ENCODE data around the gene HINT1. TPM values are rescaled to one million over a fixed set of nuclear protein-coding genes. Genes with fewer than 3 reads are reported as not detected.

Gene HINT1
- total RNA-seq, 1 experiment from 2014 or later: 197 TPM

- no peak for TF ChIP-seq CTCF (IDR thresholded peaks at IDR 0.05)
- no peak for TF ChIP-seq E2F4 (CRISPR knock-in tag; IDR thresholded peaks at IDR 0.05; ENCODE audit: borderline replicate concordance, low read depth)
- no peak for TF ChIP-seq ZNF121 (CRISPR knock-in tag; IDR thresholded peaks at IDR 0.05)
- TF ChIP-seq MXD4 (CRISPR knock-in tag; IDR thresholded peaks at IDR 0.05; ENCODE audit: borderline replicate concordance): no peak
- TF ChIP-seq ZNF263 (CRISPR knock-in tag; IDR thresholded peaks at IDR 0.05; ENCODE audit: low read depth): no peak
- TF ChIP-seq ELF4 (CRISPR knock-in tag; IDR thresholded peaks at IDR 0.05; ENCODE audit: low read depth): no peak
- no peak for TF ChIP-seq MYBL2 (CRISPR knock-in tag; IDR thresholded peaks at IDR 0.05)
- TF ChIP-seq SMAD4 (CRISPR knock-in tag; IDR thresholded peaks at IDR 0.05): no peak
- no peak for TF ChIP-seq RELA (CRISPR knock-in tag; IDR thresholded peaks at IDR 0.05; ENCODE audit: borderline replicate concordance)
- no peak for TF ChIP-seq ZNF219 (CRISPR knock-in tag; IDR thresholded peaks at IDR 0.05; ENCODE audit: borderline replicate concordance)
- TF ChIP-seq NFYB (CRISPR knock-in tag; conservative IDR thresholded peaks at IDR 0.05; ENCODE audit: low read depth): no peak
- TF ChIP-seq, protein P1, sequence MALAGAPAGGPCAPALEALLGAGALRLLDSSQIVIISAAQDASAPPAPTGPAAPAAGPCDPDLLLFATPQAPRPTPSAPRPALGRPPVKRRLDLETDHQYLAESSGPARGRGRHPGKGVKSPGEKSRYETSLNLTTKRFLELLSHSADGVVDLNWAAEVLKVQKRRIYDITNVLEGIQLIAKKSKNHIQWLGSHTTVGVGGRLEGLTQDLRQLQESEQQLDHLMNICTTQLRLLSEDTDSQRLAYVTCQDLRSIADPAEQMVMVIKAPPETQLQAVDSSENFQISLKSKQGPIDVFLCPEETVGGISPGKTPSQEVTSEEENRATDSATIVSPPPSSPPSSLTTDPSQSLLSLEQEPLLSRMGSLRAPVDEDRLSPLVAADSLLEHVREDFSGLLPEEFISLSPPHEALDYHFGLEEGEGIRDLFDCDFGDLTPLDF (CRISPR knock-in tag; IDR thresholded peaks at IDR 0.05): no peak
- no peak for TF ChIP-seq ZMAT4 (CRISPR knock-in tag; IDR thresholded peaks at IDR 0.05)
- no peak for TF ChIP-seq FOXK1 (CRISPR knock-in tag; IDR thresholded peaks at IDR 0.05)
- TF ChIP-seq ETV6 (CRISPR knock-in tag; IDR thresholded peaks at IDR 0.05): no peak
- ChIA-PET POLR2A (interaction anchor here (0.6 kb wide), 1 partner anchor 79 kb away, joined by 6 read pairs; no protein-coding TSS in a partner anchor), CTCF (interaction anchor here (1.1 kb wide), 1 partner anchor 96 kb away, joined by 3 read pairs; no protein-coding TSS in a partner anchor)
- H3K4me1 Mint-ChIP-seq: peaks cover 26% of the 10 kb centered on the region
- no peaks in the 10 kb centered on the region; the same call in 1 of the 2 replicates for H3K36me3 Mint-ChIP-seq
- H3K27me3 Mint-ChIP-seq (ENCODE audit: low read depth): no peaks in the 10 kb centered on the region
- ATAC-seq (no peak), DNase-seq (ENCODE audit: low spot score) (no peak)
- no peak overlapping the region for H3K27ac Mint-ChIP-seq
- peaks cover 3% of the 10 kb centered on the region; the same call in 1 of the 2 replicates for H3K9me3 Mint-ChIP-seq
- no peak overlapping the region for H3K4me3 Mint-ChIP-seq
Observed at GRCh38 chr5:131167615-131168014, 2.6 kb upstream of the HINT1 start.

DNA sequence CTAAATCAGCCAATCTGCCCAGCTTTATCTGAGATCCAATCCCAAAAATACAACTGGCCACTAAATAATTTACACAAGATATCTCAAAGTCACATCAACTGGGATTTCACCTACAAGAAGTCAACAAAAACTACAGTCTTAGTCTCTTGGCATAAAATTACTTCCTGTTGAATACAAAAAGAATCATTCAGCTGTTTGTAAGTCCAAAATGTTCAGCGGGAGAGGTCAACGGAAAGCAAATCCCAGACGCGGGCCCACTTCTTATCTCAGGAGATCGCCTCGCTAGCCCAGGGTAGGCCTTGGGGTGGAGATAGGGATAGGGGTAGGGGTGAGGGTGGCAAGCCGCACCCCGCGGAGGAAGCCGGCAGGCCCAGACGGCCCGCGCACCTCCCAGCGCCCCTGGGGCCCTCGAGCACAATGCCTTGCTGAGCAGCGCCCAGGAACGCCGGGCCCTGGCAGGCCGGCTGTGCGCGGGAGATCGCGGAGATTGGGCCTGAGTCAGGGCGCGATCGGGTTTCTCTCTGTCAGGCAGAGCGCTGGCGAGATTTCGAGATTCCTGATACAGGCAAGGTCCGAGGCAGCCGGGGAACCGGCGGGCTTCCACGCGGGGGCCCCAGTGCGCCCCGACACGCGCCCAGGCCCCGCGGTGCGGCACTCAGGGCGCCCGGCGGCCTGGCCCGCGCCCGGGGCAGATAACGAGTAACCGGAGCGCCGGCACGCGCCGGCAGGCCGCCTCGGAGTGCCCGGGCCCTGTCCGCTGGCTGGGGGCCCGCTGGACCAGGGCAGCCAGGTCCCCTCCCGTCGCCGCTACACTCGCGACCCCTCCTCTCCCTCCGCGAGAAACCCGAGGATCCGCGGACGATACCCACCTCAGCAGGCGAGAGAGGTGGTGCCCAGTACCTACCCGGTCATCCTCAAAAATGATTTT, 601 bp downstream of the HINT1 start:
- Mint-ChIP-seq H3K27me3 (ENCODE audit: low read depth) (no peaks in the 10 kb centered on the region), H3K36me3 (peaks cover 30% of the 10 kb centered on the region), H3K27ac (peak overlapping the region; percentile 95), H3K4me3 (peak overlapping the region; percentile 94), H3K9me3 (peaks cover 3% of the 10 kb centered on the region; the same call in 1 of the 2 replicates), H3K4me1 (peaks cover 28% of the 10 kb centered on the region)
- ChIA-PET CTCF (interaction anchor here (1.0 kb wide), 2 partner anchors 218 to 259 kb away, joined by 3 to 7 read pairs; no protein-coding TSS in a partner anchor), POLR2A (interaction anchor here (0.6 to 1.0 kb wide), 2 partner anchors 100 to 162 kb away, joined by 3 to 6 read pairs; partner anchors contain the start of gene CDC42SE2)
- ATAC-seq (peak; percentile 54), DNase-seq (ENCODE audit: low spot score) (peak; percentile 63)
- no peak for TF ChIP-seq TEAD1 (CRISPR knock-in tag; IDR thresholded peaks at IDR 0.05)
- TF ChIP-seq, protein P2, sequence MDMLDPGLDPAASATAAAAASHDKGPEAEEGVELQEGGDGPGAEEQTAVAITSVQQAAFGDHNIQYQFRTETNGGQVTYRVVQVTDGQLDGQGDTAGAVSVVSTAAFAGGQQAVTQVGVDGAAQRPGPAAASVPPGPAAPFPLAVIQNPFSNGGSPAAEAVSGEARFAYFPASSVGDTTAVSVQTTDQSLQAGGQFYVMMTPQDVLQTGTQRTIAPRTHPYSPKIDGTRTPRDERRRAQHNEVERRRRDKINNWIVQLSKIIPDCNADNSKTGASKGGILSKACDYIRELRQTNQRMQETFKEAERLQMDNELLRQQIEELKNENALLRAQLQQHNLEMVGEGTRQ (CRISPR knock-in tag; IDR thresholded peaks at IDR 0.05): no peak
- no peak; the same call in 1 of the 2 replicates for TF ChIP-seq MAX (CRISPR knock-in tag; IDR thresholded peaks at IDR 0.05)
- TF ChIP-seq NR2C2 (CRISPR knock-in tag; IDR thresholded peaks at IDR 0.05): no peak
- no peak for TF ChIP-seq RELA (CRISPR knock-in tag; IDR thresholded peaks at IDR 0.05; ENCODE audit: borderline replicate concordance)
- TF ChIP-seq ZNF281 (CRISPR knock-in tag; IDR thresholded peaks at IDR 0.05): no peak

Measured in WTC11 (cell line).